HUES64 (cell line): ENCODE results near the gene PC.

ENCODE experiments used
- H3K27ac ChIP-seq: 2 replicates; pipeline ENCODE4 v1.7.0; 2013; ENCODE audit warnings: low read depth, low read length, inconsistent platforms
- H3K27me3 ChIP-seq: 2 replicates; pipeline ENCODE4 v1.6.1; 2013; ENCODE audit warnings: mild to moderate bottlenecking, low read length; ENCODE audit not compliant: insufficient read depth
- H3K36me3 ChIP-seq: 2 replicates; pipeline ENCODE4 v1.6.1; 2013; ENCODE audit warnings: mild to moderate bottlenecking, low read length; ENCODE audit not compliant: insufficient read depth
- H3K4me1 ChIP-seq: 2 replicates; pipeline ENCODE4 v1.6.1; 2013; ENCODE audit warnings: mild to moderate bottlenecking, low read length, moderate library complexity; ENCODE audit not compliant: insufficient read depth
- H3K4me3 ChIP-seq: 2 replicates; pipeline ENCODE4 v1.5.1; 2013; ENCODE audit warnings: mild to moderate bottlenecking, low read length, moderate library complexity
- H3K9ac ChIP-seq: 2 replicates; pipeline ENCODE4 v1.6.1; 2013; ENCODE audit warnings: mild to moderate bottlenecking, low read depth, low read length
- H3K9me3 ChIP-seq: 2 replicates; pipeline ENCODE4 v1.6.1; 2013; ENCODE audit warnings: low read depth, low read length; ENCODE audit not compliant: insufficient read depth
- WGBS: fragments of 150-250, 120-280 bp; methylation state at CpG from one replicate; pipeline ENCODE4 v1.1.7; 2013; ENCODE audit warnings: missing lambda C conversion rate; 5-methylcytosine and 5-hydroxymethylcytosine counted together

PC gene

DNA sequence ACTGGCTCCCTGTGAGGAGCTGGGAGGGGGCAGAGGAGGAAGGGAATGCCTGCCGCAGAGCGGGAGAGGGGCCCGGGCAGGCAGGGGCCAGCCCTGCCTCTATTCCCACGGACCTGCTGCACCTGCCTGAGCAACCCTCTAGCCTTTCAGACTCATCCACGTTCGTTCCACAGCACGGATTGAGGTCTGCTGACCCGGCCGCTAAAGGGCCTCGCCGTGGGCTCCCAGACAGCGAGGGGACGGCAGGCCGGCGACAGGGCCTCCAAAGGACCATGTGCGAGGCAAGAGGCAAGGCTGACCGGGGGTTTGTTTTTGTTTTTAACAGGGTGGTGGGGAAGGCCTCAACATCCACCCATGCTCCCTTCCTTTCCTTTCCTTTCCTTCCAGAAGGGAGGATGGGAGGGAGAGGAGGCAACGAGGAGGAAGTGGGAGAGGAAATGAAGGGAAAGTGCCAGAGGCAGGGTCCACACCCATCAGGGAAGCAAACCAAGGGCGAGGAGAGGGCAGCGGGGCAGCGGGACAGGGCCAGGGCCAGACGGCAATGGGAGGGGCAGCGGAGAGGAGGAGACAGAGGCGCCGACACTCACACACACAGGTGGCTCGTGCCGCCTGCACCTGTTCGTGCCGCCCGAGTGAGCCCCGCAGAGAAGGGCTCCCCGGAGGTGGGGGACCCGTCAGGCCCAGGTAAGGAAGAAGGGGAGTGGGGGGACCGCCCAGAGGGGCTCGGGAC, 93.8 kb downstream of the PC start:
- H3K36me3 ChIP-seq = peaks cover 9% of the 10 kb centered on the region; the same call in 1 of the 2 replicates

GRCh38 chr11:66863428-66864125, 94.6 kb downstream of the PC start:
- Histone ChIP-seq H3K9ac (no peak overlapping the region), H3K4me1 (no peaks in the 10 kb centered on the region), H3K4me3 (no peak overlapping the region), H3K27ac (no peak overlapping the region), H3K9me3 (no peaks in the 10 kb centered on the region), H3K27me3 (no peaks in the 10 kb centered on the region), H3K36me3 (peaks cover 12% of the 10 kb centered on the region; the same call in 1 of the 2 replicates)
- 95% methylated on average over 31 of the region's 31 CpGs for WGBS

More for the DNA sequence above, 93.8 kb downstream of the PC start:
- 89% methylated on average over 33 of the region's 35 CpGs for WGBS
- Histone ChIP-seq H3K9ac (no peak overlapping the region), H3K4me3 (no peak overlapping the region), H3K9me3 (no peaks in the 10 kb centered on the region), H3K27ac (no peak overlapping the region), H3K27me3 (no peaks in the 10 kb centered on the region), H3K4me1 (0 out of 2 replicates have a peak, but pooled peaks cover 3% of the 10 kb centered on the region)

- H3K4me1 ChIP-seq = no peaks in the 10 kb centered on the region
- peaks cover 12% of the 10 kb centered on the region; the same call in 1 of the 2 replicates for H3K36me3 ChIP-seq
- no peaks in the 10 kb centered on the region for H3K9me3 ChIP-seq
- H3K27ac ChIP-seq = no peak overlapping the region
- H3K9ac ChIP-seq = no peak overlapping the region
- H3K4me3 ChIP-seq = no peak overlapping the region
- H3K27me3 ChIP-seq = no peaks in the 10 kb centered on the region
- WGBS = 96% methylated on average over 11 of the region's 11 CpGs
These were observed 95.6 kb downstream of the PC start for GRCh38 chr11:66862559-66863037.

- H3K4me1 ChIP-seq = no peaks in the 10 kb centered on the region
- 93% methylated on average over 30 of the region's 30 CpGs for WGBS
- H3K36me3 ChIP-seq = peaks cover 12% of the 10 kb centered on the region; the same call in 1 of the 2 replicates
- no peak overlapping the region for H3K4me3 ChIP-seq
- no peaks in the 10 kb centered on the region for H3K9me3 ChIP-seq
- H3K27ac ChIP-seq = no peak overlapping the region
- H3K9ac ChIP-seq = no peak overlapping the region
- no peaks in the 10 kb centered on the region for H3K27me3 ChIP-seq
These were observed 96.2 kb downstream of the PC start for GRCh38 chr11:66861774-66862558.

DNA sequence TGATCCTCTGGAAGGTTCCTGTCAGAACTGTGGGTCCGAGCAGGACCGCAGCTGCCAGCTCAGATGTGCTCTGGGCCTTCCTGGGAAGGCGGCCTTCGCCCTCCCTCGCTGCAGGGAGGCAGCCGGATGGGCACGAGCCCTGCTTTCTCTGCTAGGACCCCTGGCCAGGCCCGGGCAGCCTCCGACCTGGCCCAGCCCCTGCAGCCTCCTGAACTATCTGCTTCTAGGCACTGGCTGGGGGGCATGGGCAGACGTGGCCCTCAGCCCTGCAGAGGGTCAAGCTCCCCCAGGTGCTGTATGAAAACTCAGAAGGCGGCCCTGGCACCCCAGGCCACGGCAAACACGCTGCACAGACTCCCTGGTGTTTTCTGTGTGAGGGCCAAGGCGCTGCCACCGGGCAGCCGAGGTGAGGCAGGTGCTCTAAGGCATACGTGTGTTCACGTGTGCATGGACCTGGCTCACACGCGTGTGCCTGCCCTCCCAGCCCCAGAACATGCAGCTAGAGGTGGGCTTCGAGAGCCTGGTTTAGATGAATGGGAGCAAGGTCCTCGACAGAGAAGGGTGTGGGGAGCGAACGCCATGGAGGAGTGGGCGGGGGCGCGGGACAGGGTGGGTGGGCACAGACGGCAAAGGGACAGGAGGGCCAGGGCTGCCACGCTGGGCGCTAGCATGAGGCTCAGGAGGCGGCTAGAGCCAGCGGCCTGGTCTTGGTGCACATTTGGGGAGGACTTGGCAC, 97.0 kb downstream of the PC start:
- WGBS = 95% methylated on average over 32 of the region's 32 CpGs
- Histone ChIP-seq H3K4me3 (no peak overlapping the region), H3K9ac (no peak overlapping the region), H3K27ac (no peak overlapping the region), H3K9me3 (no peaks in the 10 kb centered on the region), H3K27me3 (no peaks in the 10 kb centered on the region), H3K4me1 (no peaks in the 10 kb centered on the region), H3K36me3 (peaks cover 12% of the 10 kb centered on the region; the same call in 1 of the 2 replicates)

DNA sequence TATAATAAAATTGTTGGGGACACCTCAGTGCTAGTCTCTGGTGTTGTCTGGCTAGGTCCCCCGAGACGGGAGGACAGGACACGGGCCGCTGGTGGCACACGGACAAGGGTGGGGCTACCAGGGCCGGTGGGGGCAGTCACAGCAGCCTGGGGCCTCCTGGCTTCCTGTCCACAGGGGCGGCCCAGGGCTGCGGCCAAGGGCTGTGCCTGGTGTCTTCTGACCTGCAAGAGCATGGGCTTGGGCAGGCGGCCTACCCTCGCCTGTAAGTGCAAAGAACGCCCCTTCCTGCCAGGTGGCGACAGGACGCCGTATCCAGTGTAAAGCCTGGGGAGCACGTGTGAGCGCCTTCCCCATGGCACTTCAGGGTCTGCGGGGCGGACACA, 97.7 kb downstream of the PC start:
- H3K4me1 ChIP-seq = peaks cover 4% of the 10 kb centered on the region; the same call in 1 of the 2 replicates
- H3K27ac ChIP-seq = no peak overlapping the region
- no peaks in the 10 kb centered on the region for H3K9me3 ChIP-seq
- H3K9ac ChIP-seq = no peak overlapping the region
- peaks cover 12% of the 10 kb centered on the region; the same call in 1 of the 2 replicates for H3K36me3 ChIP-seq
- H3K27me3 ChIP-seq = no peaks in the 10 kb centered on the region
- H3K4me3 ChIP-seq = no peak overlapping the region
- 87% methylated on average over 18 of the region's 18 CpGs for WGBS

- Histone ChIP-seq H3K4me1 (peaks cover 5% of the 10 kb centered on the region; the same call in 1 of the 2 replicates), H3K9me3 (no peaks in the 10 kb centered on the region), H3K27me3 (no peaks in the 10 kb centered on the region), H3K4me3 (no peak overlapping the region), H3K36me3 (peaks cover 12% of the 10 kb centered on the region; the same call in 1 of the 2 replicates), H3K27ac (no peak overlapping the region), H3K9ac (no peak overlapping the region)
- 92% methylated on average over 41 of the region's 41 CpGs for WGBS
These were observed 98.3 kb downstream of the PC start for GRCh38 chr11:66859686-66860448.

DNA sequence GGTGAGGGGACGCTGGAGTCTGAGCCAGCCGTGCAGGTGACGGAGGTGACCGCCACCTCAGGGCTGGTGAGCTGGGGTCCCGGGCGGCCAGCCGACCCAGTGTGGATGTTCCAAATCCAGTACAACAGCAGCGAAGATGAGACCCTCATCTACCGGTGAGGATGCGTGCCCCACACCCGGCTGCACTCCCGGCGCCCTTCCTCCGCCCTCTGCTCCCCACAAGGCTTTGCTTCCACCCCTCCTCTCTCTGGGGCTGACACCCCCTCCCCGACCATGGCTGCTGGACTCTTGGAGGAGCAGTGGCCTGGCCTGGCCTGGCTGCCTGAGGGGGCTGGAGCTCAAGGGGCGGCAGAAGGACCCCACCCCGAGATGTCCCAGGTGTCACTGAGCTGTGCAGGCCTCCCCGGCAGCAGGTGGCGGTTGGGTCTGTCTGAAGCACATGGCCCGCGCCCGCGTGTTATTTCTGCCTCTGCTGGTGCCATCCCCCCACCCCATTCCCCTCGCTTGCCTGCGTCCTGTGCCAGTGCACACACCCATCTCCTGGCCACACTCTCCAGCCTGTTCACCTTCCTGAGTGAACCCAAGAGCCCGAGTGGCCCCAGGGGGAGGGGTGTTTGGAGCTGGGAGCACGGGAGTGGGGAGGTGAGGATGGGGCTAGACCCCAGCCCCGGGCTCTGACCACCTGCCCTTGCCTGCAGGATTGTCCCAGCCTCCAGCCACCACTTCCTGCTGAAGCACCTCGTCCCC, 99.1 kb downstream of the PC start:
- H3K27ac ChIP-seq = no peak overlapping the region
- H3K9ac ChIP-seq = no peak overlapping the region

DNA sequence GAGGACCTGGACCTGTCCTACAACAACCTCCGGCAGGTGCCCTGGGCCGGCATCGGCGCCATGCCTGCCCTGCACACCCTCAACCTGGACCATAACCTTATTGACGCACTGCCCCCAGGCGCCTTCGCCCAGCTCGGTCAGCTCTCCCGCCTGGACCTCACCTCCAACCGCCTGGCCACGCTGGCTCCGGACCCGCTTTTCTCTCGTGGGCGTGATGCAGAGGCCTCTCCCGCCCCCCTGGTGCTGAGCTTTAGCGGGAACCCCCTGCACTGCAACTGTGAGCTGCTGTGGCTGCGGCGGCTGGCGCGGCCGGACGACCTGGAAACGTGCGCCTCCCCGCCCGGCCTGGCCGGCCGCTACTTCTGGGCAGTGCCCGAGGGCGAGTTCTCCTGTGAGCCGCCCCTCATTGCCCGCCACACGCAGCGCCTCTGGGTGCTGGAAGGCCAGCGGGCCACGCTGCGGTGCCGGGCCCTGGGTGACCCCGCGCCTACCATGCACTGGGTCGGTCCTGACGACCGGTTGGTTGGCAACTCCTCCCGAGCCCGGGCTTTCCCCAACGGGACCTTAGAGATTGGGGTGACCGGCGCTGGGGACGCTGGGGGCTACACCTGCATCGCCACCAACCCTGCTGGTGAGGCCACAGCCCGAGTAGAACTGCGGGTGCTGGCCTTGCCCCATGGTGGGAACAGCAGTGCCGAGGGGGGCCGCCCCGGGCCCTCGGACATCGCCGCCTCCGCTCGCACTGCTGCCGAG, 99.8 kb downstream of the PC start:
- H3K4me1 ChIP-seq = peaks cover 5% of the 10 kb centered on the region; the same call in 1 of the 2 replicates
- no peak overlapping the region for H3K9ac ChIP-seq
- no peak overlapping the region for H3K27ac ChIP-seq
- WGBS = 94% methylated on average over 62 of the region's 62 CpGs
- H3K36me3 ChIP-seq = peaks cover 12% of the 10 kb centered on the region; the same call in 1 of the 2 replicates
- H3K9me3 ChIP-seq = no peaks in the 10 kb centered on the region
- no peak overlapping the region for H3K4me3 ChIP-seq
- no peaks in the 10 kb centered on the region for H3K27me3 ChIP-seq

More for the DNA sequence above, 99.1 kb downstream of the PC start:
- peaks cover 12% of the 10 kb centered on the region; the same call in 1 of the 2 replicates for H3K36me3 ChIP-seq
- 94% methylated on average over 29 of the region's 29 CpGs for WGBS
- H3K4me3 ChIP-seq = no peak overlapping the region
- peaks cover 5% of the 10 kb centered on the region; the same call in 1 of the 2 replicates for H3K4me1 ChIP-seq
- H3K9me3 ChIP-seq = no peaks in the 10 kb centered on the region
- no peaks in the 10 kb centered on the region for H3K27me3 ChIP-seq
